Vagina (tissue), 2 donors: Measurements from ENCODE around the gene HS6ST2. TPM values are rescaled to one million over a fixed set of nuclear protein-coding genes. Genes with fewer than 3 reads are reported as not detected.

Experiments used
- DNase-seq, 2 donors: peaks; one replicate each; pipeline ENCODE4 v3.0.0-alpha.2; 2017; ENCODE audit errors: extremely low spot score in 2 of 2
- H3K27ac ChIP-seq: fragments of 200-600 bp; sonication (generic); one replicate; pipeline ENCODE4 v1.5.1; 2019
- H3K27me3 ChIP-seq: fragments of 200-600 bp; sonication (generic); one replicate; pipeline ENCODE4 v1.5.1; 2019
- H3K36me3 ChIP-seq, 2 donors: fragments of 200-600 bp; sonication (generic); one replicate each; pipeline ENCODE4 v1.5.1; 2017 to 2019
- H3K4me1 ChIP-seq: fragments of 200-600 bp; sonication (generic); one replicate; pipeline ENCODE4 v1.5.1; 2019
- H3K4me3 ChIP-seq, 2 donors: fragments of 200-600 bp; sonication (generic); 1 replicate in 1 of 2; 2 replicates in 1 of 2; pipeline ENCODE4 v1.5.1; 2016 to 2019
- H3K9me3 ChIP-seq: fragments of 200-600 bp; sonication (generic); one replicate; pipeline ENCODE4 v1.5.1; 2019
- CTCF ChIP-seq, 3 experiments: fragments of 450-650 bp in 2 of 3; fragments of 200-600 bp in 1 of 3; sonication (generic) in 1 of 3; IDR thresholded peaks; one replicate each; pipeline ENCODE4 v1.5.1; 2017 to 2019; ENCODE audit warnings: antibody characterized with exemption in 3 of 3, mild to moderate bottlenecking in 2 of 3, moderate library complexity in 2 of 3
- POLR2A ChIP-seq, 2 donors: fragments of 450-650 bp; IDR thresholded peaks; one replicate each; pipeline ENCODE4 v1.6.1; 2017; ENCODE audit warnings: antibody characterized with exemption in 2 of 2, mild to moderate bottlenecking in 2 of 2, moderate library complexity in 2 of 2
- POLR2AphosphoS5 ChIP-seq, 2 donors: sonication (generic); formaldehyde crosslinking; IDR thresholded peaks; one replicate each; pipeline ENCODE4 v1.9.0; 2017; ENCODE audit warnings: antibody characterized with exemption in 2 of 2, mild to moderate bottlenecking in 2 of 2, low read depth in 1 of 2; ENCODE audit not compliant: insufficient read depth in 1 of 2
- intact Hi-C: fragments of 100-400 bp; cut with DNase I; formaldehyde crosslinking; loops from one replicate; pipeline ENCODE4 v1.15.1; 2023
- total RNA-seq: library from RNA; depleted of rRNA; stranded (reverse); fragments of >200 nt; gene quantifications from one replicate; pipeline ENCODE4 v1.2.3, GENCODE V29; 2016

Gene HS6ST2
- total RNA-seq, 1 donor from 2014 or later = 0.74 TPM

GRCh38 chrX:132918523-132918922, 39.9 kb downstream of the HS6ST2 start:
- Histone ChIP-seq H3K4me1 (no peaks in the 10 kb centered on the region), H3K27me3 (no peaks in the 10 kb centered on the region), H3K9me3 (no peaks in the 10 kb centered on the region), H3K27ac (no peak overlapping the region), H3K36me3 (no peaks in the 10 kb centered on the region), H3K4me3 (no peak overlapping the region)
- no peak for DNase-seq
- intact Hi-C loops = no loop called here
- TF ChIP-seq POLR2A (IDR thresholded peaks at IDR 0.05) = no peak
- TF ChIP-seq CTCF (IDR thresholded peaks at IDR 0.05) = no peak
- TF ChIP-seq POLR2AphosphoS5 (IDR thresholded peaks at IDR 0.05; ENCODE audit: insufficient read depth in 1 of 2, low read depth in 1 of 2) = no peak

- H3K4me1 ChIP-seq = no peaks in the 10 kb centered on the region
- intact Hi-C loops = no loop called here
- no peaks in the 10 kb centered on the region for H3K9me3 ChIP-seq
- TF ChIP-seq CTCF (IDR thresholded peaks at IDR 0.05) (no peak), POLR2A (IDR thresholded peaks at IDR 0.05) (no peak), POLR2AphosphoS5 (IDR thresholded peaks at IDR 0.05; ENCODE audit: insufficient read depth in 1 of 2, low read depth in 1 of 2) (no peak)
- DNase-seq = no peak
- H3K27me3 ChIP-seq = no peaks in the 10 kb centered on the region
- H3K4me3 ChIP-seq = no peak overlapping the region
- no peak overlapping the region for H3K27ac ChIP-seq
- no peaks in the 10 kb centered on the region for H3K36me3 ChIP-seq
These were observed 42.1 kb downstream of the HS6ST2 start for GRCh38 chrX:132916349-132916748.

GRCh38 chrX:132909643-132910042, 48.8 kb downstream of the HS6ST2 start:
- intact Hi-C loops = no loop called here
- no peak for DNase-seq

GRCh38 chrX:132908891-132909290, 49.5 kb downstream of the HS6ST2 start:
- TF ChIP-seq POLR2A (IDR thresholded peaks at IDR 0.05) (no peak), POLR2AphosphoS5 (IDR thresholded peaks at IDR 0.05; ENCODE audit: insufficient read depth in 1 of 2, low read depth in 1 of 2) (no peak), CTCF (IDR thresholded peaks at IDR 0.05) (no peak)
- DNase-seq = no peak

More at GRCh38 chrX:132909643-132910042, 48.8 kb downstream of the HS6ST2 start:
- no peaks in the 10 kb centered on the region for H3K4me1 ChIP-seq
- H3K27me3 ChIP-seq = no peaks in the 10 kb centered on the region
- H3K27ac ChIP-seq = no peak overlapping the region
- H3K9me3 ChIP-seq = no peaks in the 10 kb centered on the region
- TF ChIP-seq POLR2A (IDR thresholded peaks at IDR 0.05) (no peak), CTCF (IDR thresholded peaks at IDR 0.05) (no peak), POLR2AphosphoS5 (IDR thresholded peaks at IDR 0.05; ENCODE audit: insufficient read depth in 1 of 2, low read depth in 1 of 2) (no peak)
- H3K36me3 ChIP-seq = no peaks in the 10 kb centered on the region
- no peak overlapping the region for H3K4me3 ChIP-seq

GRCh38 chrX:132900633-132901293, 57.7 kb downstream of the HS6ST2 start:
- H3K4me1 ChIP-seq = no peaks in the 10 kb centered on the region
- H3K36me3 ChIP-seq = no peaks in the 10 kb centered on the region
- H3K9me3 ChIP-seq = no peaks in the 10 kb centered on the region
- no peak overlapping the region for H3K27ac ChIP-seq
- H3K4me3 ChIP-seq = no peak overlapping the region
- intact Hi-C loops = no loop called here
- no peak for DNase-seq
- no peak for TF ChIP-seq POLR2A (IDR thresholded peaks at IDR 0.05)
- no peak for TF ChIP-seq POLR2AphosphoS5 (IDR thresholded peaks at IDR 0.05; ENCODE audit: insufficient read depth in 1 of 2, low read depth in 1 of 2)
- TF ChIP-seq CTCF (IDR thresholded peaks at IDR 0.05) = no peak
- no peaks in the 10 kb centered on the region for H3K27me3 ChIP-seq

More at GRCh38 chrX:132908891-132909290, 49.5 kb downstream of the HS6ST2 start:
- intact Hi-C loops = no loop called here
- no peak overlapping the region for H3K27ac ChIP-seq
- H3K9me3 ChIP-seq = no peaks in the 10 kb centered on the region
- H3K36me3 ChIP-seq = no peaks in the 10 kb centered on the region
- no peak overlapping the region for H3K4me3 ChIP-seq
- no peaks in the 10 kb centered on the region for H3K4me1 ChIP-seq
- no peaks in the 10 kb centered on the region for H3K27me3 ChIP-seq
